HG03103 (cell line): ENCODE results near the gene CTR9.
"Not testable (repeated sequence)": the region's sequence is repeated elsewhere in the genome, so short reads cannot be mapped to it uniquely, and the experiment has no call there.

Experiments used
- ATAC-seq: cut with Tn5 transposase; IDR thresholded peaks from one replicate; pipeline ENCODE4 v1.9.1; 2021; ENCODE audit warnings: low read depth; ENCODE audit not compliant: unreplicated experiment

The CTR9 gene

GRCh38 chr11:10809373-10810160 lies 58.5 kb downstream of the CTR9 start:
- peak; percentile 12 for ATAC-seq

GRCh38 chr11:10813945-10814344 lies 62.9 kb downstream of the CTR9 start:
- no peak for ATAC-seq

GRCh38 chr11:10818594-10818993 lies 67.5 kb downstream of the CTR9 start:
- ATAC-seq = no peak

GRCh38 chr11:10822491-10822890 lies 71.4 kb downstream of the CTR9 start:
- not testable (repeated sequence) for ATAC-seq

GRCh38 chr11:10823152-10823579 lies 72.1 kb downstream of the CTR9 start:
- no peak for ATAC-seq

GRCh38 chr11:10824888-10825287 lies 73.8 kb downstream of the CTR9 start:
- no peak for ATAC-seq

- ATAC-seq = no peak
Observed at GRCh38 chr11:10828402-10828801, 77.4 kb downstream of the CTR9 start.

GRCh38 chr11:10829139-10829538 lies 78.1 kb downstream of the CTR9 start:
- ATAC-seq = no peak
